Neural progenitor cell (in vitro differentiated cells): ENCODE measurements around the gene NLGN3. TPM values are rescaled to one million over a fixed set of nuclear protein-coding genes. Genes with fewer than 3 reads are reported as not detected.

Source experiments
- DNase-seq: peaks from one replicate; pipeline ENCODE4 v3.0.0-alpha.2; 2016; ENCODE audit warnings: low spot score
- H2AFZ ChIP-seq: fragments of 200-600 bp; sonication (generic); replicated peaks from 2 replicates; pipeline ENCODE4 v1.6.1; 2016; ENCODE audit warnings: antibody characterized with exemption
- H3F3A ChIP-seq: fragments of 200-600 bp; sonication (generic); 2 replicates; pipeline ENCODE4 v1.6.1; 2016; ENCODE audit warnings: antibody characterized with exemption, low read depth
- H3K27ac ChIP-seq: fragments of 200-600 bp; sonication (generic); 2 replicates; pipeline ENCODE4 v1.5.1; 2016; ENCODE audit warnings: mild to moderate bottlenecking
- H3K27me3 ChIP-seq: fragments of 200-600 bp; sonication (generic); 2 replicates; pipeline ENCODE4 v1.6.1; 2016; ENCODE audit warnings: mild to moderate bottlenecking, moderate library complexity
- H3K36me3 ChIP-seq: fragments of 200-600 bp; sonication (generic); 2 replicates; pipeline ENCODE4 v1.5.1; 2016
- H3K4me1 ChIP-seq: fragments of 200-600 bp; sonication (generic); 2 replicates; pipeline ENCODE4 v1.6.1; 2016; ENCODE audit warnings: mixed run types
- H3K4me2 ChIP-seq: fragments of 200-600 bp; sonication (generic); 2 replicates; pipeline ENCODE4 v1.6.1; 2016
- H3K4me3 ChIP-seq: fragments of 200-600 bp; sonication (generic); 2 replicates; pipeline ENCODE4 v1.5.1; 2016
- H3K79me2 ChIP-seq: fragments of 200-600 bp; sonication (generic); 2 replicates; pipeline ENCODE4 v1.6.1; 2016; ENCODE audit warnings: low read depth
- H3K9ac ChIP-seq: fragments of 200-600 bp; sonication (generic); 2 replicates; pipeline ENCODE4 v1.6.1; 2016
- H3K9me3 ChIP-seq: fragments of 200-600 bp; sonication (generic); 2 replicates; pipeline ENCODE4 v1.5.1; 2016; ENCODE audit warnings: low read depth
- H4K20me1 ChIP-seq: fragments of 200-600 bp; sonication (generic); 2 replicates; pipeline ENCODE4 v1.6.1; 2016; ENCODE audit warnings: low read depth
- H3K27ac Mint-ChIP-seq: 3 replicates; pipeline ENCODE4 v1.8.0; 2021; ENCODE audit warnings: mixed read lengths
- H3K27me3 Mint-ChIP-seq: 2 replicates; pipeline ENCODE4 v1.8.0; 2022; ENCODE audit warnings: low read depth, mild to moderate bottlenecking, inconsistent platforms, moderate library complexity, mixed read lengths; ENCODE audit not compliant: insufficient read depth
- H3K36me3 Mint-ChIP-seq: 3 replicates; pipeline ENCODE4 v1.8.0; 2021; ENCODE audit warnings: mixed read lengths
- H3K4me1 Mint-ChIP-seq: 3 replicates; pipeline ENCODE4 v1.8.0; 2021; ENCODE audit warnings: mixed read lengths
- H3K4me3 Mint-ChIP-seq: 3 replicates; pipeline ENCODE4 v1.8.0; 2021; ENCODE audit warnings: mild to moderate bottlenecking, moderate library complexity, mixed read lengths
- H3K9me3 Mint-ChIP-seq: 3 replicates; pipeline ENCODE4 v1.8.0; 2020; ENCODE audit warnings: mixed read lengths
- CTCF ChIP-seq: fragments of 200-600 bp; sonication (generic); IDR thresholded peaks from 2 replicates; pipeline ENCODE4 v1.5.1; 2017; ENCODE audit warnings: antibody characterized with exemption, mild to moderate bottlenecking
- EZH2 ChIP-seq: fragments of 200-600 bp; sonication (generic); IDR thresholded peaks from 2 replicates; pipeline ENCODE4 v1.6.1; 2017; ENCODE audit warnings: antibody characterized with exemption, mild to moderate bottlenecking, moderate library complexity
- EZH2phosphoT487 ChIP-seq: fragments of 200-600 bp; sonication (generic); IDR thresholded peaks from 2 replicates; pipeline ENCODE4 v1.6.1; 2017; ENCODE audit warnings: antibody characterized with exemption
- total RNA-seq: library from RNA; depleted of rRNA; stranded (reverse); fragments of >200 nt; gene quantifications from 2 replicates; pipeline ENCODE4 v1.2.3, GENCODE V29; 2015; ENCODE audit warnings: low replicate concordance

The NLGN3 gene
- total RNA-seq = 10.0 and 16.0 TPM in 2 replicates

GRCh38 chrX:71144651-71145050, at the start of gene NLGN3:
TSS of gene NLGN3 (plus strand) at chrX:71144841. CDS start at chrX:71147750, 2,909 bp downstream.
- Histone ChIP-seq H3K36me3 (no peaks in the 10 kb centered on the region), H3K9ac (no peak within 1 kb of the TSS), H3K9me3 (no peaks in the 10 kb centered on the region), H3K4me3 (peak within 1 kb of the TSS; percentile 68), H3K4me1 (no peaks in the 10 kb centered on the region), H3K79me2 (peaks cover 4% of the 10 kb centered on the region), H2AFZ (no peak within 1 kb of the TSS), H3K4me2 (peak within 1 kb of the TSS; percentile 80), H3F3A (peaks cover 8% of the 10 kb centered on the region), H4K20me1 (no peaks in the 10 kb centered on the region), H3K27ac (no peak within 1 kb of the TSS), H3K27me3 (no peaks in the 10 kb centered on the region)
- H3K9me3 Mint-ChIP-seq = peaks cover 8% of the 10 kb centered on the region
- DNase-seq = peak; percentile 63
- TF ChIP-seq EZH2 = no peak
- no peak for TF ChIP-seq EZH2phosphoT487
- TF ChIP-seq CTCF = no peak
- peak within 1 kb of the TSS; percentile 92 for H3K4me3 Mint-ChIP-seq
- peak within 1 kb of the TSS; percentile 66 for H3K27ac Mint-ChIP-seq
- peaks cover 12% of the 10 kb centered on the region for H3K27me3 Mint-ChIP-seq
- H3K36me3 Mint-ChIP-seq = peaks cover 5% of the 10 kb centered on the region
- H3K4me1 Mint-ChIP-seq = peaks cover 22% of the 10 kb centered on the region

- Histone ChIP-seq H3K27me3 (peaks cover 41% of the 10 kb centered on the region), H3K4me2 (peak overlapping the region; percentile 82), H3K36me3 (no peaks in the 10 kb centered on the region), H3K4me3 (peak overlapping the region; percentile 60), H3K4me1 (peaks cover 6% of the 10 kb centered on the region), H3F3A (peaks cover 4% of the 10 kb centered on the region), H4K20me1 (peaks cover 2% of the 10 kb centered on the region), H2AFZ (peak overlapping the region; percentile 91), H3K27ac (no peak overlapping the region), H3K9me3 (no peaks in the 10 kb centered on the region), H3K9ac (no peak overlapping the region), H3K79me2 (no peaks in the 10 kb centered on the region)
- no peak for DNase-seq
- H3K27me3 Mint-ChIP-seq = peaks cover 12% of the 10 kb centered on the region
- H3K27ac Mint-ChIP-seq = no peak overlapping the region
- TF ChIP-seq EZH2phosphoT487 (no peak), CTCF (no peak), EZH2 (no peak)
- H3K9me3 Mint-ChIP-seq = peaks cover 12% of the 10 kb centered on the region
- H3K4me1 Mint-ChIP-seq = peaks cover 13% of the 10 kb centered on the region
- no peaks in the 10 kb centered on the region for H3K36me3 Mint-ChIP-seq
- peak overlapping the region; percentile 90 for H3K4me3 Mint-ChIP-seq
These were observed 49.6 kb upstream of the NLGN3 start for GRCh38 chrX:71095033-71095432.

GRCh38 chrX:71095555-71095980, 49.1 kb upstream of the NLGN3 start, which contains the start of gene FOXO4:
TSS of gene FOXO4 (plus strand) at chrX:71095851. CDS start at chrX:71096529, 678 bp downstream.
- Mint-ChIP-seq H3K27me3 (peaks cover 12% of the 10 kb centered on the region), H3K27ac (no peak within 1 kb of the TSS), H3K4me1 (peaks cover 16% of the 10 kb centered on the region), H3K4me3 (peak within 1 kb of the TSS; percentile 90), H3K36me3 (no peaks in the 10 kb centered on the region), H3K9me3 (peaks cover 12% of the 10 kb centered on the region)
- no peak for TF ChIP-seq EZH2phosphoT487
- no peak for TF ChIP-seq EZH2
- TF ChIP-seq CTCF = no peak
- Histone ChIP-seq H3K27me3 (peaks cover 47% of the 10 kb centered on the region), H2AFZ (peak within 1 kb of the TSS; percentile 91), H3K9me3 (no peaks in the 10 kb centered on the region), H3F3A (peaks cover 4% of the 10 kb centered on the region), H3K4me2 (peak within 1 kb of the TSS; percentile 82), H3K4me1 (peaks cover 6% of the 10 kb centered on the region), H3K9ac (no peak within 1 kb of the TSS), H3K36me3 (no peaks in the 10 kb centered on the region), H3K27ac (no peak within 1 kb of the TSS), H3K4me3 (peak within 1 kb of the TSS; percentile 60), H3K79me2 (no peaks in the 10 kb centered on the region), H4K20me1 (peaks cover 2% of the 10 kb centered on the region)
- peak; percentile 93 for DNase-seq
